ENCODE results near the gene RPSA.
"Not testable (repeated sequence)": the region's sequence is repeated elsewhere in the genome, so short reads cannot be mapped to it uniquely, and the experiment has no call there.

Gene RPSA

GRCh38 chr3:39406368-39407258 lies at the start of gene RPSA:
TSS of gene RPSA (plus strand) at chr3:39406720. CDS start at chr3:39407654, 934 bp downstream.
- DNase-seq (ENCODE audit: low spot score), result peak; percentile 93

GRCh38 chr3:39358333-39358732 lies 48.2 kb upstream of the RPSA start:
- DNase-seq (ENCODE audit: low spot score) (no peak), FAIRE-seq (no peak)

More at GRCh38 chr3:39406368-39407258, at the start of gene RPSA:
- peak; percentile 84 for FAIRE-seq

GRCh38 chr3:39361252-39361927 lies 45.1 kb upstream of the RPSA start:
- FAIRE-seq (no peak), DNase-seq (ENCODE audit: low spot score) (no peak)

GRCh38 chr3:39362192-39362591 lies 44.3 kb upstream of the RPSA start:
- DNase-seq (ENCODE audit: low spot score) (no peak), FAIRE-seq (no peak)

- DNase-seq (ENCODE audit: low spot score) (no peak), FAIRE-seq (no peak)
Measured at GRCh38 chr3:39362812-39363211, 43.7 kb upstream of the RPSA start.

- FAIRE-seq; DNase-seq (ENCODE audit: low spot score): not testable (repeated sequence)
Measured at GRCh38 chr3:39370450-39370849, 36.1 kb upstream of the RPSA start.

GRCh38 chr3:39372833-39373232 lies 33.7 kb upstream of the RPSA start:
- DNase-seq (ENCODE audit: low spot score) (no peak), FAIRE-seq (no peak)

GRCh38 chr3:39376959-39377634 lies 29.4 kb upstream of the RPSA start:
- FAIRE-seq, result no peak
- no peak for DNase-seq (ENCODE audit: low spot score)

GRCh38 chr3:39378088-39378487 lies 28.4 kb upstream of the RPSA start:
- DNase-seq (ENCODE audit: low spot score) (peak; percentile 8), FAIRE-seq (no peak)

GRCh38 chr3:39378957-39379777 lies 27.4 kb upstream of the RPSA start:
- no peak for FAIRE-seq
- DNase-seq (ENCODE audit: low spot score), result no peak

- FAIRE-seq, result no peak
Measured at GRCh38 chr3:39379778-39380155, 26.8 kb upstream of the RPSA start.

GRCh38 chr3:39381432-39381831 lies 25.1 kb upstream of the RPSA start:
- DNase-seq (ENCODE audit: low spot score) (no peak), FAIRE-seq (no peak)

More at GRCh38 chr3:39379778-39380155, 26.8 kb upstream of the RPSA start:
- DNase-seq (ENCODE audit: low spot score), result no peak

- DNase-seq (ENCODE audit: low spot score) (peak; percentile 67), FAIRE-seq (no peak)
Measured at GRCh38 chr3:39383045-39383880, 23.3 kb upstream of the RPSA start, which contains the start of gene SLC25A38. TSS of gene SLC25A38 (plus strand) at chr3:39383370. CDS start at chr3:39383725, 355 bp downstream.

GRCh38 chr3:39383881-39384664 lies 22.4 kb upstream of the RPSA start:
- FAIRE-seq, result peak; percentile 18
- DNase-seq (ENCODE audit: low spot score), result peak; percentile 73

- DNase-seq (ENCODE audit: low spot score) (no peak), FAIRE-seq (no peak)
Measured at GRCh38 chr3:39384665-39385000, 21.9 kb upstream of the RPSA start.

GRCh38 chr3:39385456-39386090 lies 20.9 kb upstream of the RPSA start:
- DNase-seq (ENCODE audit: low spot score) (no peak), FAIRE-seq (no peak)

GRCh38 chr3:39386318-39386717 lies 20.2 kb upstream of the RPSA start:
- FAIRE-seq (no peak), DNase-seq (ENCODE audit: low spot score) (no peak)

- FAIRE-seq, result no peak
- DNase-seq (ENCODE audit: low spot score), result no peak
Measured at GRCh38 chr3:39387411-39387975, 19.0 kb upstream of the RPSA start.

- DNase-seq (ENCODE audit: low spot score) (no peak), FAIRE-seq (no peak)
Measured at GRCh38 chr3:39388153-39388552, 18.4 kb upstream of the RPSA start.
